AG10803 (cell line): Measurements from ENCODE around the gene TXNRD3.

ENCODE experiments used
- DNase-seq: peaks from one replicate; pipeline ENCODE4 v3.0.0; 2010; ENCODE audit warnings: low read depth
- H3K4me3 ChIP-seq: 2 replicates; pipeline ENCODE4 v1.5.1; 2011; ENCODE audit warnings: mild to moderate bottlenecking, low read length, control low read depth
- TF ChIP-seq, protein P1 (sequence below): conservative IDR thresholded peaks from 2 replicates; pipeline ENCODE4 v1.5.1; 2011; ENCODE audit warnings: mild to moderate bottlenecking, low read length, control low read depth, inconsistent platforms

TXNRD3 gene

GRCh38 chr3:126658584-126658983 lies 3.7 kb upstream of the TXNRD3 start:
- no peak for DNase-seq
- H3K4me3 ChIP-seq, result no peak overlapping the region
- TF ChIP-seq, protein P1, sequence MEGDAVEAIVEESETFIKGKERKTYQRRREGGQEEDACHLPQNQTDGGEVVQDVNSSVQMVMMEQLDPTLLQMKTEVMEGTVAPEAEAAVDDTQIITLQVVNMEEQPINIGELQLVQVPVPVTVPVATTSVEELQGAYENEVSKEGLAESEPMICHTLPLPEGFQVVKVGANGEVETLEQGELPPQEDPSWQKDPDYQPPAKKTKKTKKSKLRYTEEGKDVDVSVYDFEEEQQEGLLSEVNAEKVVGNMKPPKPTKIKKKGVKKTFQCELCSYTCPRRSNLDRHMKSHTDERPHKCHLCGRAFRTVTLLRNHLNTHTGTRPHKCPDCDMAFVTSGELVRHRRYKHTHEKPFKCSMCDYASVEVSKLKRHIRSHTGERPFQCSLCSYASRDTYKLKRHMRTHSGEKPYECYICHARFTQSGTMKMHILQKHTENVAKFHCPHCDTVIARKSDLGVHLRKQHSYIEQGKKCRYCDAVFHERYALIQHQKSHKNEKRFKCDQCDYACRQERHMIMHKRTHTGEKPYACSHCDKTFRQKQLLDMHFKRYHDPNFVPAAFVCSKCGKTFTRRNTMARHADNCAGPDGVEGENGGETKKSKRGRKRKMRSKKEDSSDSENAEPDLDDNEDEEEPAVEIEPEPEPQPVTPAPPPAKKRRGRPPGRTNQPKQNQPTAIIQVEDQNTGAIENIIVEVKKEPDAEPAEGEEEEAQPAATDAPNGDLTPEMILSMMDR, result no peak

DNA sequence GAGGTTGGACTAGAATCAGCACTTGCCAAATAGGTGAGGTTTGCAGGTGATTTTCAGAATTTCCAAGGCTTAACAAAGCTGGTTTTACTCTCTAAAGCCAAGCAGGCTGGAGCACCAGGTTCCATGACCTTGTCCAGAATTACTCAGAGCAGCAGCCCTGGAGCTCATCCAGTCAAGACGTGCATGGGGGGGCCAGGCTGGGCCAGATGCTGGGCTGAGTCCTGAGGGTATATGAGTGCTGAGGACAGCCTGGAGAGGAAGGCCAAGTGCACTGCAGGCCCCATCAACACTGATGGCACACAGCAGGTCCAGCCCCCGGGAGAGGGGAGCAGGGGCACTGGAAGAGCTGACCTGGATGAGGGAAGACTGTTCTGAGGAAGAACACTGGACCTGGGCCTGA lies 3.0 kb upstream of the TXNRD3 start:
- TF ChIP-seq, protein P1, result no peak
- no peak overlapping the region for H3K4me3 ChIP-seq
- no peak for DNase-seq

- DNase-seq, result no peak
- TF ChIP-seq, protein P1, result no peak
- no peak overlapping the region for H3K4me3 ChIP-seq
Observed at GRCh38 chr3:126656371-126657134, 1.6 kb upstream of the TXNRD3 start.

DNA sequence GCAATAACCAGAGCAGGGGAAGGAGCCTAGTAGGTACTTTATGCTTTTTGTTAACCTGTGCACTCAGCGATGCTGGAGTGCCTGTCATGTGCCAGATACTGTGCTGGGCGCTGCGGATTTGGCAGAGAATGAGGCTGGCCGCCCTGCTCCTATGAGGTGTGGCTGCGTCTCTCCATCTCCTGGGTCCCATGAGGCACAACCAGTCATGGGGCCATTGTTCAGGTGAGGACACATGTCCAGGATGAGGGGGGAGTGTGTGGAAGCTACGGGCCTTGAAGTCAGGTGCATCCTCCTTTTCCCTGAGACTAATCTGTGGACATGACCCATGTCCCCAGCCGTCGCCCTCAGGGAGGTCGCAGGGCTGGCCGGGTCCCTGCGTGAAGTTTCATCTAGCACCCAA lies 963 bp upstream of the TXNRD3 start:
- TF ChIP-seq, protein P1, result no peak
- DNase-seq, result no peak

GRCh38 chr3:126649556-126650092 lies 5.3 kb downstream of the TXNRD3 start:
- H3K4me3 ChIP-seq, result no peak overlapping the region
- DNase-seq, result no peak
- TF ChIP-seq, protein P1, result no peak

More for the DNA sequence above, 963 bp upstream of the TXNRD3 start:
- no peak overlapping the region for H3K4me3 ChIP-seq

DNA sequence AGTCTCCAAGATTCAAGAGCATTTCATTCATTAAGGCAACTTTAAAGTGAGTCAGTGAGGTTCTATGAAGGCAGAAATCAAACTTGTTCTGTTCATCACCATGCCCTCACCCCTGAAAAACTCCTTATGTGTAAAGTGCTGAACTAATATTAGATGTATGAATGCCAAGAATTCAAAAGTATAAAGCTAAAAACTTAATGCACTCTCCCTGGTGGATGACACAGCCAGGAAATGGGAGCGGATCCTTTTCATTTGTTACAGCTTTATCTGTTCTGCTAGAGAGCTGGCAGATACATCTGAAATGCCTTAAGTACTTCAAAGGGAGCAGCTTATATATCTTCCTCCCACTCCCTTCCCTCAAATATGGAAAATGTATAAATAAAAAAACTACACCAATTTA lies 8.2 kb downstream of the TXNRD3 start:
- DNase-seq, result no peak
- H3K4me3 ChIP-seq, result no peak overlapping the region
- TF ChIP-seq, protein P1, result no peak

DNA sequence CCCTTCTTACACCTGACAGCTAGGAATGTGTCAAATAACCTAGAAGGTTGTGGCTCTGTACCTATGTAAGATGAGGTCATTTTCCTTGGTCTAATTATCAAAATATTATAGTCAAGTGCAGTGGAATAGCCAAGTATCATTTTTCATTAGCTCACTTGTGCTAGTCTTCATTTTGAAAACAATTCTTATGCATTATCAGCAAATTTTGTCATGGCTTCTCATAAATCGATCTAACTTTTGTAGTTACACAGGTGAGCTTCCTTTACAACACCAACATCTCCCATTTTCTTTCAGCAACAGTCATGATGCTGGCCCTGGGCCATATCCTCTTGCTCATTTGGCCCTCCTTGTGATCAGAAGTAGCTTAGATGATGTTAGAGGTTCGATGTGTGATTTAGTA lies 10.3 kb downstream of the TXNRD3 start:
- no peak for DNase-seq
- TF ChIP-seq, protein P1, result no peak

More for the DNA sequence above, 10.3 kb downstream of the TXNRD3 start:
- no peak overlapping the region for H3K4me3 ChIP-seq
